B cell (primary cell): ENCODE measurements around the gene KCNK7.

Experiments used
- CTCF ChIP-seq: fragments of 200-600 bp; IDR thresholded peaks from one replicate; pipeline ENCODE4 v1.8.0; 2022; ENCODE audit warnings: antibody characterized with exemption, mild to moderate bottlenecking
- EZH2 ChIP-seq: IDR thresholded peaks from 2 replicates; pipeline ENCODE4 v1.6.1; 2012; ENCODE audit warnings: borderline replicate concordance, low read depth, mild to moderate bottlenecking, moderate library complexity, low read length; ENCODE audit not compliant: insufficient read depth, poor library complexity, severe bottlenecking

GRCh38 chr11:65622011-65622410 is 26.4 kb upstream of the KCNK7 start:
- TF ChIP-seq CTCF (no peak), EZH2 (no peak)
